H1 (cell line): ENCODE results near the gene ACCS. TPM values are rescaled to one million over a fixed set of nuclear protein-coding genes. Genes with fewer than 3 reads are reported as not detected.

Experiments
- CTCF ChIA-PET: fragments of 300-600 bp; sonication (Branson Sonifier 250); formaldehyde crosslinking; loops from one replicate; lab custom pipeline; 2021; ENCODE audit not compliant: partially characterized antibody; lab: Charles Lee
- POLR2A ChIA-PET: fragments of 300-600 bp; sonication (Branson Sonifier 250); formaldehyde crosslinking; loops from one replicate; lab custom pipeline; 2021; ENCODE audit warnings: inconsistent platforms; ENCODE audit not compliant: partially characterized antibody; lab: Charles Lee
- DNase-seq, 2 experiments: peaks; one replicate each; pipeline versions ENCODE4 v3.0.0 to v3.0.0-alpha.2; 2010 to 2022; ENCODE audit warnings: low spot score in 2 of 2, low read depth in 1 of 2, mixed read lengths in 1 of 2
- FAIRE-seq: peaks from 2 replicates; lab custom pipeline; 2011; peaks lifted over from hg19 to GRCh38; lab: Jason Lieb, UNC
- H2AFZ ChIP-seq: 2 replicates; pipeline ENCODE4 v1.8.1; 2012; ENCODE audit warnings: low read length, inconsistent platforms
- H2AK5ac ChIP-seq: 2 replicates; pipeline ENCODE4 v1.6.1; 2013; ENCODE audit warnings: low read depth, low read length
- H2BK120ac ChIP-seq: replicated peaks from 2 replicates; pipeline ENCODE3; 2013; ENCODE audit warnings: low read depth, low read length, inconsistent platforms
- H2BK12ac ChIP-seq: 2 replicates; pipeline ENCODE4 v1.6.1; 2013; ENCODE audit warnings: low read depth, low read length
- H2BK15ac ChIP-seq: 2 replicates; pipeline ENCODE4 v1.6.1; 2013; ENCODE audit warnings: low read length
- H2BK20ac ChIP-seq: 2 replicates; pipeline ENCODE4 v1.6.1; 2013; ENCODE audit warnings: low read length
- H2BK5ac ChIP-seq: 2 replicates; pipeline ENCODE4 v1.6.1; 2013; ENCODE audit warnings: low read depth, low read length
- H3K14ac ChIP-seq: 2 replicates; pipeline ENCODE4 v1.6.1; 2013; ENCODE audit warnings: inconsistent platforms; ENCODE audit not compliant: insufficient read length
- H3K18ac ChIP-seq: 2 replicates; pipeline ENCODE4 v1.6.1; 2013; ENCODE audit warnings: low read length; ENCODE audit errors: extremely low read depth
- H3K23ac ChIP-seq: 2 replicates; pipeline ENCODE4 v1.6.1; 2013; ENCODE audit warnings: inconsistent platforms; ENCODE audit not compliant: insufficient read length
- H3K23me2 ChIP-seq: 2 replicates; pipeline ENCODE4 v1.6.1; 2013; ENCODE audit warnings: low read depth, low read length
- H3K27ac ChIP-seq: 2 replicates; pipeline ENCODE4 v1.6.1; 2011; ENCODE audit warnings: low read depth, low read length, inconsistent platforms
- H3K27me3 ChIP-seq, 4 experiments: replicated peaks in 1 of 4; 1 replicate in 1 of 4; 2 replicates in 3 of 4; pipeline versions ENCODE4 v1.6.1 to v1.8.1; 2011 to 2013; ENCODE audit warnings: low read length in 3 of 4, mild to moderate bottlenecking in 3 of 4, inconsistent platforms in 2 of 4, mixed read lengths in 2 of 4, moderate library complexity in 1 of 4; ENCODE audit not compliant: control insufficient read depth in 3 of 4, insufficient read depth in 3 of 4; ENCODE audit errors: extremely low read depth in 1 of 4
- H3K36me3 ChIP-seq, 4 experiments: 2 replicates each; pipeline versions ENCODE4 v1.6.1 to v1.8.1; 2011 to 2013; ENCODE audit warnings: mild to moderate bottlenecking in 4 of 4, low read length in 3 of 4, moderate library complexity in 2 of 4, control low read depth in 1 of 4, inconsistent platforms in 1 of 4; ENCODE audit not compliant: insufficient read depth in 4 of 4, control insufficient read depth in 2 of 4
- H3K4ac ChIP-seq: replicated peaks from 2 replicates; pipeline ENCODE3; 2013; ENCODE audit warnings: low read length, low read depth, mixed read lengths, inconsistent platforms; ENCODE audit not compliant: insufficient read length
- H3K4me1 ChIP-seq, 4 experiments: replicated peaks in 1 of 4; 1 replicate in 1 of 4; 2 replicates in 3 of 4; pipeline versions ENCODE4 v1.6.1 to v1.8.1; 2011 to 2013; ENCODE audit warnings: low read length in 3 of 4, inconsistent platforms in 2 of 4, mixed read lengths in 1 of 4; ENCODE audit not compliant: insufficient read depth in 4 of 4, control insufficient read depth in 3 of 4
- H3K4me2 ChIP-seq, 2 experiments: 2 replicates each; pipeline versions ENCODE4 v1.6.1 to v1.8.1; 2011 to 2013; ENCODE audit warnings: low read depth in 2 of 2, low read length in 2 of 2, control low read depth in 1 of 2, inconsistent platforms in 1 of 2, mild to moderate bottlenecking in 1 of 2; ENCODE audit not compliant: insufficient read depth in 1 of 2
- H3K4me3 ChIP-seq, 4 experiments: fragments of 200-600, 300-600 bp in 1 of 4; sonication (generic), shearing (Covaris generic), sonication (Bioruptor Twin) in 1 of 4; 2 replicates each; pipeline versions ENCODE4 v1.5.1 to v1.8.1; 2011 to 2016; ENCODE audit warnings: low read length in 4 of 4, low read depth in 3 of 4, control low read depth in 2 of 4, inconsistent platforms in 2 of 4, mild to moderate bottlenecking in 2 of 4, mixed read lengths in 1 of 4, moderate library complexity in 1 of 4; ENCODE audit not compliant: insufficient read depth in 2 of 4; ENCODE audit errors: extremely low read depth in 1 of 4
- H3K56ac ChIP-seq: replicated peaks from 2 replicates; pipeline ENCODE3; 2013; ENCODE audit warnings: low read depth, mild to moderate bottlenecking, mixed read lengths, low read length, inconsistent platforms; ENCODE audit not compliant: insufficient read length
- H3K79me1 ChIP-seq: 2 replicates; pipeline ENCODE4 v1.6.1; 2013; ENCODE audit warnings: low read depth, low read length, control low read depth
- H3K79me2 ChIP-seq, 2 experiments: 2 replicates each; pipeline versions ENCODE4 v1.6.1 to v1.8.1; 2012 to 2013; ENCODE audit warnings: low read length in 2 of 2, mild to moderate bottlenecking in 2 of 2, inconsistent platforms in 1 of 2; ENCODE audit not compliant: insufficient read depth in 2 of 2, control insufficient read depth in 1 of 2
- H3K9ac ChIP-seq, 4 experiments: replicated peaks in 1 of 4; 1 replicate in 1 of 4; 2 replicates in 3 of 4; pipeline versions ENCODE4 v1.6.1 to v1.8.1; 2011 to 2013; ENCODE audit warnings: low read depth in 3 of 4, low read length in 3 of 4, control low read depth in 2 of 4, mild to moderate bottlenecking in 2 of 4, moderate library complexity in 2 of 4, inconsistent platforms in 1 of 4; ENCODE audit errors: extremely low read depth in 1 of 4
- H3K9me3 ChIP-seq, 2 experiments: 2 replicates each; pipeline versions ENCODE4 v1.6.1 to v1.8.1; 2012 to 2013; ENCODE audit warnings: mild to moderate bottlenecking in 2 of 2, moderate library complexity in 2 of 2, control low read depth in 1 of 2, inconsistent platforms in 1 of 2, low read depth in 1 of 2, low read length in 1 of 2, mixed read lengths in 1 of 2; ENCODE audit not compliant: insufficient read depth in 2 of 2
- H4K20me1 ChIP-seq, 2 experiments: replicated peaks in 1 of 2; 2 replicates each; pipeline versions ENCODE3 to v1.8.1; 2011 to 2013; ENCODE audit warnings: inconsistent platforms in 2 of 2, low read length in 2 of 2, mild to moderate bottlenecking in 1 of 2; ENCODE audit not compliant: insufficient read depth in 2 of 2, control insufficient read depth in 1 of 2
- H4K5ac ChIP-seq: 2 replicates; pipeline ENCODE4 v1.6.1; 2013; ENCODE audit warnings: low read length, low read depth, mixed read lengths, inconsistent platforms; ENCODE audit not compliant: insufficient read length
- H4K8ac ChIP-seq: 2 replicates; pipeline ENCODE4 v1.8.0; 2013; ENCODE audit warnings: mild to moderate bottlenecking, moderate library complexity, low read length, inconsistent platforms; ENCODE audit not compliant: insufficient read depth; ENCODE audit errors: extremely low read depth
- H4K91ac ChIP-seq: replicated peaks from 2 replicates; pipeline ENCODE3; 2013; ENCODE audit warnings: low read length, mixed read lengths, inconsistent platforms; ENCODE audit not compliant: insufficient read length
- CHD1 ChIP-seq: IDR thresholded peaks from 2 replicates; pipeline ENCODE4 v1.6.1; 2012; ENCODE audit warnings: low read depth, low read length, improper control_type of control experiment
- CTCF ChIP-seq, 3 experiments: IDR thresholded peaks; 1 replicate in 2 of 3; 2 replicates in 1 of 3; pipeline versions ENCODE4 v1.5.1 to v1.6.1; 2011; ENCODE audit warnings: low read length in 3 of 3, mild to moderate bottlenecking in 3 of 3, inconsistent platforms in 2 of 3, low read depth in 1 of 3, moderate library complexity in 1 of 3; ENCODE audit not compliant: insufficient read depth in 1 of 3; ENCODE audit errors: control extremely low read depth in 1 of 3
- RAD21 ChIP-seq, 2 experiments: IDR thresholded peaks in 1 of 2; conservative IDR thresholded peaks in 1 of 2; 2 replicates each; pipeline ENCODE4 v1.6.1; 2011; ENCODE audit warnings: low read depth in 2 of 2, low read length in 2 of 2, improper control_type of control experiment in 1 of 2, inconsistent platforms in 1 of 2, mild to moderate bottlenecking in 1 of 2, moderate library complexity in 1 of 2
- TCF12 ChIP-seq: IDR thresholded peaks from 2 replicates; pipeline ENCODE4 v1.6.1; 2011; ENCODE audit warnings: low read depth, mild to moderate bottlenecking, low read length
- WGBS, 2 experiments: shearing (Covaris generic) in 1 of 2; methylation state at CpG; one replicate each; pipeline versions ENCODE4 v1.1.6 to v1.1.7; 2013 to 2015; ENCODE audit warnings: low lambda C conversion rate in 2 of 2, mixed read lengths in 2 of 2, inconsistent platforms in 1 of 2, low coverage in 1 of 2, missing lambda C conversion rate in 1 of 2; ENCODE audit not compliant: insufficient replicate concordance in 2 of 2, insufficient coverage in 1 of 2, insufficient read length in 1 of 2; ENCODE audit errors: extremely low coverage in 1 of 2, missing lambda C conversion rate in 1 of 2; 5-methylcytosine and 5-hydroxymethylcytosine counted together
- polyA plus RNA-seq, 7 experiments: library from polyadenylated mRNA; depleted of rRNA in 3 of 7; stranded (reverse) in 5 of 7; unstranded in 2 of 7; fragments of >200 nt in 5 of 7; fragments of 200-250 nt in 2 of 7; gene quantifications; 1 replicate in 5 of 7; 2 replicates in 1 of 7; 4 replicates in 1 of 7; pipeline versions ENCODE4 v1.2.1 to v1.2.3, GENCODE V29; 2011 to 2013; ENCODE audit warnings: missing spikeins in 2 of 7, mixed read lengths in 2 of 7
- total RNA-seq: library from RNA; stranded (reverse); fragmentation: NEBNext Ultra II Directional; extraction: Animal tissue kit (Norgen Biotek cat#: 25700); gene quantifications from 2 replicates; pipeline ENCODE4 v1.2.1, GENCODE V29; 2021

The ACCS gene
- total and polyA plus RNA-seq, 2 of the 8 experiments (the other 6 are each of a cell fraction or from before 2014, with no cell fraction given), result 6.0 to 8.0 TPM

- Histone ChIP-seq H3K36me3 (no peaks in the 10 kb centered on the region), H2BK120ac (no peak overlapping the region), H3K18ac (no peak overlapping the region), H3K9ac (no peak overlapping the region), H2BK12ac (no peak overlapping the region), H3K79me1 (no peaks in the 10 kb centered on the region), H3K9me3 (no peaks in the 10 kb centered on the region; a peak in 1 of 4 replicates), H3K79me2 (peaks cover 0 to 6% of the 10 kb centered on the region in 2 experiments; a peak in 2 of 4 replicates), H3K4ac (no peak overlapping the region), H2BK15ac (no peak overlapping the region), H3K23me2 (peaks cover 4% of the 10 kb centered on the region; the same call in 1 of the 2 replicates), H3K4me1 (peaks cover 0 to 1% (median 0%) of the 10 kb centered on the region in 4 experiments; a peak in 1 of 7 replicates), H4K91ac (no peak overlapping the region), H4K8ac (no peak overlapping the region), H2BK5ac (no peak overlapping the region), H3K23ac (no peak overlapping the region), H2AK5ac (no peak overlapping the region), H4K5ac (no peak overlapping the region), H4K20me1 (no peaks in the 10 kb centered on the region), H3K4me3 (no peak overlapping the region), H3K4me2 (no peak overlapping the region), H2BK20ac (no peak overlapping the region), H3K27ac (no peak overlapping the region), H3K56ac (no peak overlapping the region), H3K14ac (no peak overlapping the region), H3K27me3 (no peaks in the 10 kb centered on the region), H2AFZ (no peak overlapping the region)
- FAIRE-seq (peak; percentile 92), DNase-seq (peak in 1 of 2 experiments; percentile 86)
- ChIA-PET POLR2A (interaction anchor here (0.8 kb wide), 1 partner anchor 11 kb away, joined by 3 read pairs; no protein-coding TSS in a partner anchor), CTCF (interaction anchor here (0.6 to 5.0 kb wide), 31 partner anchors 10 to 476 kb away, joined by 3 to 49 read pairs (median 4); partner anchors contain the start of gene ACCS)
- 52% methylated on average over 9 of the region's 11 CpGs; no CpG with 5 or more reads in 1 of the 2 experiments for WGBS, 2 experiments
- peak; percentile 38 to 83 (median 74) for TF ChIP-seq CTCF (IDR thresholded peaks at IDR 0.05; ENCODE audit: control extremely low read depth in 1 of 3, insufficient read depth in 1 of 3, low read depth in 1 of 3, low read length in 3 of 3)
- no peak for TF ChIP-seq TCF12
- TF ChIP-seq CHD1, result no peak
- peak; percentile 60 to 73 for TF ChIP-seq RAD21 (IDR thresholded peaks at IDR 0.05 in 1 of 2, conservative IDR thresholded peaks at IDR 0.05 in 1 of 2; ENCODE audit: low read depth in 2 of 2, low read length in 2 of 2)
These were observed 28.3 kb downstream of the ACCS start for GRCh38 chr11:44094260-44094868.
